ELF-1 (cell line): Measurements from ENCODE around the gene DDX39B.

Source experiments
- DNase-seq: peaks from one replicate; pipeline ENCODE4 v3.0.0-alpha.2; 2016; ENCODE audit warnings: low read depth, low spot score

The DDX39B gene

GRCh38 chr6:31548544-31548873 is 6.7 kb upstream of the DDX39B start:
- no peak for DNase-seq

- DNase-seq: no peak
Observed at GRCh38 chr6:31547727-31548543, 6.1 kb upstream of the DDX39B start.

GRCh38 chr6:31546958-31547726 is 5.3 kb upstream of the DDX39B start, which contains the start of gene NFKBIL1:
Gene NFKBIL1 (plus strand): TSS chr6:31547608. CDS start chr6:31547695, 87 bp downstream.
- peak; percentile 96 for DNase-seq

GRCh38 chr6:31546339-31546957 is 4.6 kb upstream of the DDX39B start, which contains the start of gene ATP6V1G2:
Gene ATP6V1G2 (minus strand): TSS chr6:31546608. CDS start chr6:31546559, 49 bp downstream.
- peak; percentile 99 for DNase-seq

GRCh38 chr6:31545291-31545690 is 3.5 kb upstream of the DDX39B start:
- no peak for DNase-seq

- DNase-seq: no peak
Observed at GRCh38 chr6:31544676-31545075, 2.9 kb upstream of the DDX39B start.

GRCh38 chr6:31543639-31544038 is 1.8 kb upstream of the DDX39B start:
- DNase-seq: no peak

GRCh38 chr6:31541059-31541657 is 645 bp downstream of the DDX39B start:
- peak; percentile 68 for DNase-seq

GRCh38 chr6:31540640-31541039 is 1.2 kb downstream of the DDX39B start:
- DNase-seq: no peak

GRCh38 chr6:31538805-31539400 is 2.9 kb downstream of the DDX39B start:
- DNase-seq: no peak

- DNase-seq: no peak
Observed at GRCh38 chr6:31535538-31536324, 6.1 kb downstream of the DDX39B start.

GRCh38 chr6:31534521-31535040 is 7.2 kb downstream of the DDX39B start:
- DNase-seq: no peak

GRCh38 chr6:31534011-31534410 is 7.8 kb downstream of the DDX39B start:
- DNase-seq: no peak

- DNase-seq: no peak
Observed at GRCh38 chr6:31533455-31533841, 8.4 kb downstream of the DDX39B start.

GRCh38 chr6:31532644-31533454 is 9.0 kb downstream of the DDX39B start:
- DNase-seq: no peak

GRCh38 chr6:31531771-31532643 is 9.8 kb downstream of the DDX39B start:
- DNase-seq: no peak

GRCh38 chr6:31531162-31531561 is 10.6 kb downstream of the DDX39B start:
- DNase-seq: no peak

GRCh38 chr6:31530659-31531058 is 11.1 kb downstream of the DDX39B start:
- no peak for DNase-seq
